Ovary (tissue), 9 donors: ENCODE results near the gene STXBP1. TPM values are rescaled to one million over a fixed set of nuclear protein-coding genes. Genes with fewer than 3 reads are reported as not detected.

Source experiments
- DNase-seq, 5 donors: peaks; one replicate each; pipeline ENCODE4 v3.0.0-alpha.2; 2019 to 2020
- H3K27ac ChIP-seq, 2 donors: fragments of 200-600 bp; one replicate each; pipeline versions ENCODE4 v1.5.1 to v1.8.0; 2019 to 2022
- H3K27me3 ChIP-seq: fragments of 200-600 bp; one replicate; pipeline ENCODE4 v1.8.0; 2022
- H3K36me3 ChIP-seq: fragments of 200-600 bp; sonication (generic); one replicate; pipeline ENCODE4 v1.5.1; 2019
- H3K4me1 ChIP-seq: one replicate; pipeline ENCODE4 v1.8.1; 2013; ENCODE audit warnings: mild to moderate bottlenecking, moderate library complexity; ENCODE audit not compliant: insufficient read depth
- H3K4me3 ChIP-seq: fragments of 200-600 bp; sonication (generic); one replicate; pipeline ENCODE4 v1.5.1; 2017
- H3K9me3 ChIP-seq, 2 donors: fragments of 200-600 bp in 1 of 2; sonication (generic) in 1 of 2; one replicate each; pipeline versions ENCODE4 v1.5.1 to v1.8.1; 2013 to 2019; ENCODE audit warnings: mild to moderate bottlenecking in 1 of 2, moderate library complexity in 1 of 2
- CTCF ChIP-seq, 3 donors: fragments of 450-650 bp in 2 of 3; fragments of 200-600 bp in 1 of 3; IDR thresholded peaks; one replicate each; pipeline versions ENCODE4 v1.5.1 to v1.8.0; 2016 to 2022; ENCODE audit warnings: antibody characterized with exemption in 3 of 3, mild to moderate bottlenecking in 1 of 3
- EP300 ChIP-seq: sonication (generic); formaldehyde crosslinking; IDR thresholded peaks from one replicate; pipeline ENCODE4 v1.6.1; 2017; ENCODE audit warnings: antibody characterized with exemption
- POLR2A ChIP-seq: fragments of 450-650 bp; IDR thresholded peaks from one replicate; pipeline ENCODE4 v1.6.1; 2017; ENCODE audit warnings: antibody characterized with exemption, mild to moderate bottlenecking, moderate library complexity
- whole genome bisulfite sequencing, 3 donors: extraction: QIAGEN DNeasy Blood & Tissue Kit in 1 of 3; methylation state at CpG; one replicate each; pipeline versions ENCODE4 v1.1.5 to v1.1.7; 2013 to 2017; 5-methylcytosine and 5-hydroxymethylcytosine counted together
- intact Hi-C, 4 donors: fragments of 100-400 bp; cut with DNase I; formaldehyde crosslinking; loops; one replicate each; pipeline versions ENCODE4 v1.11.0 to v1.15.1; 2022 to 2023
- polyA plus RNA-seq, 2 donors: library from polyadenylated mRNA; stranded (reverse); fragments of 200-250 nt in 1 of 2; fragments of 350-450 nt in 1 of 2; fragmentation: Illumina TruSeq in 1 of 2; extraction: RNeasy Lipid Tissue Mini Kit (QIAGEN cat#74804) in 1 of 2; gene quantifications; one replicate each; pipeline ENCODE4 v1.2.3, GENCODE V29; 2013 to 2014
- total RNA-seq, 7 donors: library from RNA; depleted of rRNA in 2 of 7; stranded (reverse); fragments of >200 nt in 2 of 7; fragmentation: NEBNext Ultra II Directional in 3 of 7; extraction: Animal tissue kit (Norgen Biotek cat#: 25700) in 3 of 7; gene quantifications; one replicate each; pipeline versions ENCODE4 v1.1.0 to v1.2.4, GENCODE V29; 2016 to 2023
- donor health status: DM: no; HTN: no; CAD: no; lungs with moderate emphysema.
- donor health status: DM: no; HTN: no; CAD: no.
- donor health status: Bipolar disorder and iron deficiency.
- donor health status: DM: yes; HTN: yes; CAD: no.
- donor health status: DM: no; HTN: no; CAD: no.
- donor health status: DM: yes; HTN: yes; CAD: no.

Gene STXBP1
- total and polyA plus RNA-seq, 9 donors, result 18.8 to 102 (median 75.7) TPM

GRCh38 chr9:127652733-127653132, 40.7 kb downstream of the STXBP1 start:
- Histone ChIP-seq H3K9me3 (no peaks in the 10 kb centered on the region), H3K36me3 (no peaks in the 10 kb centered on the region), H3K27me3 (no peaks in the 10 kb centered on the region), H3K4me3 (no peak overlapping the region), H3K4me1 (no peaks in the 10 kb centered on the region), H3K27ac (no peak overlapping the region)
- TF ChIP-seq CTCF (IDR thresholded peaks at IDR 0.05), result no peak
- TF ChIP-seq EP300, result no peak
- TF ChIP-seq POLR2A, result no peak
- intact Hi-C loops, result no loop called here
- WGBS, 3 donors, result 71 to 82% (median 75%) methylated on average over 3 of the region's 3 CpGs
- no peak for DNase-seq

GRCh38 chr9:127654619-127655018, 42.5 kb downstream of the STXBP1 start:
- intact Hi-C loops, result no loop called here
- TF ChIP-seq POLR2A (no peak), EP300 (no peak), CTCF (IDR thresholded peaks at IDR 0.05) (no peak)
- 23 to 50% (median 24%) methylated on average over 5 of the region's 5 CpGs for WGBS, 3 donors

GRCh38 chr9:127658428-127658827, 46.4 kb downstream of the STXBP1 start:
- 69 to 74% (median 70%) methylated on average over 5 of the region's 5 CpGs for WGBS, 3 donors
- no peak overlapping the region for H3K4me3 ChIP-seq
- H3K27ac ChIP-seq, result no peak overlapping the region
- H3K27me3 ChIP-seq, result no peaks in the 10 kb centered on the region
- intact Hi-C loops, result no loop called here
- H3K9me3 ChIP-seq, result no peaks in the 10 kb centered on the region
- H3K4me1 ChIP-seq, result no peaks in the 10 kb centered on the region
- TF ChIP-seq CTCF (IDR thresholded peaks at IDR 0.05) (no peak), EP300 (no peak), POLR2A (no peak)
- no peak for DNase-seq
- no peaks in the 10 kb centered on the region for H3K36me3 ChIP-seq

More at GRCh38 chr9:127654619-127655018, 42.5 kb downstream of the STXBP1 start:
- H3K36me3 ChIP-seq, result no peaks in the 10 kb centered on the region
- H3K27ac ChIP-seq, result no peak overlapping the region
- H3K9me3 ChIP-seq, result no peaks in the 10 kb centered on the region
- no peak for DNase-seq
- no peaks in the 10 kb centered on the region for H3K27me3 ChIP-seq
- H3K4me3 ChIP-seq, result no peak overlapping the region
- H3K4me1 ChIP-seq, result no peaks in the 10 kb centered on the region

GRCh38 chr9:127660886-127661741, 49.0 kb downstream of the STXBP1 start:
- no peak overlapping the region for H3K4me3 ChIP-seq
- WGBS, 3 donors, result 24 to 40% (median 36%) methylated on average over 13 of the region's 13 CpGs
- TF ChIP-seq CTCF (IDR thresholded peaks at IDR 0.05), result no peak
- no peak for TF ChIP-seq POLR2A
- no peak for TF ChIP-seq EP300
- H3K9me3 ChIP-seq, result no peaks in the 10 kb centered on the region
- no peaks in the 10 kb centered on the region for H3K27me3 ChIP-seq
- peak; percentile 50 to 70 (median 59) for DNase-seq
- H3K36me3 ChIP-seq, result no peaks in the 10 kb centered on the region
- H3K27ac ChIP-seq, result peak overlapping the region in 1 of 2 donors; percentile 41
- H3K4me1 ChIP-seq, result no peaks in the 10 kb centered on the region
- intact Hi-C loops, result no loop called here
